HCT116 (cell line): ENCODE results near the gene RFTN2. TPM values are rescaled to one million over a fixed set of nuclear protein-coding genes. Genes with fewer than 3 reads are reported as not detected.

Experiments
- ATAC-seq: fragments of 200-7000 bp; cut with Tn5 transposase; 2 replicates; pipeline ENCODE4 v1.9.1; 2020; ENCODE audit warnings: mild to moderate bottlenecking, moderate library complexity
- BruUV-seq: library from RNA; stranded (reverse); fragments of 400-500 nt; replicated peaks from 2 replicates; lab custom pipeline; 2021; lab: Mats Ljungman, UMichigan
- CTCF ChIA-PET: fragments of 300-600 bp; sonication (Branson Sonifier 250); formaldehyde crosslinking; loops from one replicate; lab custom pipeline; 2021; ENCODE audit warnings: antibody characterized with exemption; lab: Charles Lee
- POLR2A ChIA-PET: fragments of 300-600, 350-600 bp; sonication (Branson Sonifier 250); formaldehyde crosslinking; loops from one replicate; lab custom pipeline; 2021; ENCODE audit warnings: antibody characterized with exemption; lab: Charles Lee
- RAD21 ChIA-PET, 2 experiments: fragments of 300-600 bp; sonication (Branson Sonifier 250); formaldehyde crosslinking; loops; one replicate each; lab custom pipeline; 2023; ENCODE audit warnings: low total read pairs in 2 of 2; ENCODE audit not compliant: uncharacterized antibody in 2 of 2, unreplicated experiment in 2 of 2, low non-redundant PET in 1 of 2; lab: Charles Lee
- DNase-seq: peaks from one replicate; pipeline ENCODE4 v3.0.0-alpha.2; 2010; ENCODE audit warnings: low read depth, low spot score
- H2AFZ ChIP-seq: fragments of 200-600 bp; shearing (Covaris generic), sonication (generic); 2 replicates; pipeline ENCODE4 v1.6.1; 2017; ENCODE audit warnings: low read depth, mixed run types, mixed read lengths, antibody characterized with exemption, low read length; ENCODE audit not compliant: poor library complexity, severe bottlenecking
- H3K27ac ChIP-seq: 2 replicates; pipeline ENCODE4 v1.5.1; 2012; ENCODE audit warnings: low read depth, low read length
- H3K27me3 ChIP-seq: fragments of 200-600 bp; sonication (generic); 2 replicates; pipeline ENCODE4 v1.6.1; 2016; ENCODE audit warnings: mixed run types, low read length, mixed read lengths; ENCODE audit not compliant: insufficient read depth
- H3K36me3 ChIP-seq, 2 experiments: fragments of 200-500 bp in 1 of 2; fragments of 200-600 bp in 1 of 2; sonication (Bioruptor generic) in 1 of 2; sonication (generic) in 1 of 2; 2 replicates each; pipeline versions ENCODE4 v1.5.1 to v1.6.1; 2014 to 2016; ENCODE audit warnings: low read length in 2 of 2, inconsistent platforms in 1 of 2, mixed read lengths in 1 of 2, mixed run types in 1 of 2; ENCODE audit not compliant: insufficient read depth in 2 of 2, control insufficient read depth in 1 of 2
- H3K4me1 ChIP-seq, 2 experiments: fragments of 200-600 bp in 1 of 2; sonication (generic) in 1 of 2; 2 replicates each; pipeline versions ENCODE4 v1.5.1 to v1.6.1; 2012 to 2017; ENCODE audit warnings: low read length in 2 of 2, inconsistent platforms in 1 of 2, mild to moderate bottlenecking in 1 of 2, mixed read lengths in 1 of 2, mixed run types in 1 of 2, moderate library complexity in 1 of 2; ENCODE audit not compliant: insufficient read depth in 2 of 2, control insufficient read depth in 1 of 2
- H3K4me2 ChIP-seq: fragments of 200-600 bp; sonication (generic); 2 replicates; pipeline ENCODE4 v1.6.1; 2017; ENCODE audit warnings: mixed run types, low read length, mixed read lengths
- H3K4me3 ChIP-seq, 2 experiments: fragments of 200-600 bp in 1 of 2; sonication (generic) in 1 of 2; replicated peaks in 1 of 2; 2 replicates each; pipeline ENCODE4 v1.5.1; 2011 to 2016; ENCODE audit warnings: low read length in 2 of 2, control low read depth in 1 of 2, low read depth in 1 of 2, mild to moderate bottlenecking in 1 of 2, mixed read lengths in 1 of 2, mixed run types in 1 of 2
- H3K79me2 ChIP-seq: fragments of 200-600 bp; sonication (generic); 2 replicates; pipeline ENCODE4 v1.6.1; 2017; ENCODE audit warnings: mild to moderate bottlenecking, mixed run types, low read length, moderate library complexity, mixed read lengths; ENCODE audit not compliant: insufficient read depth
- H3K9ac ChIP-seq: fragments of 200-600 bp; sonication (generic); 2 replicates; pipeline ENCODE4 v1.6.1; 2016; ENCODE audit warnings: low read length, mixed read lengths
- H3K9me2 ChIP-seq: fragments of 200-600 bp; sonication (generic), shearing (Covaris generic); 2 replicates; pipeline ENCODE4 v1.6.1; 2017; ENCODE audit warnings: mixed run types, mild to moderate bottlenecking, moderate library complexity; ENCODE audit not compliant: insufficient read depth
- H3K9me3 ChIP-seq, 2 experiments: fragments of 200-500 bp in 1 of 2; fragments of 200-600 bp in 1 of 2; sonication (Bioruptor generic) in 1 of 2; sonication (generic) in 1 of 2; 2 replicates each; pipeline ENCODE4 v1.6.1; 2014 to 2017; ENCODE audit warnings: low read length in 2 of 2, mixed read lengths in 2 of 2, inconsistent platforms in 1 of 2, low read depth in 1 of 2, mild to moderate bottlenecking in 1 of 2, mixed run types in 1 of 2, moderate library complexity in 1 of 2; ENCODE audit not compliant: control insufficient read depth in 1 of 2, insufficient read depth in 1 of 2
- H4K20me1 ChIP-seq: fragments of 200-600 bp; sonication (generic), shearing (Covaris generic); 2 replicates; pipeline ENCODE4 v1.6.1; 2017; ENCODE audit warnings: mixed run types, mild to moderate bottlenecking, moderate library complexity; ENCODE audit not compliant: insufficient read depth
- CBX3 ChIP-seq: IDR thresholded peaks from 2 replicates; pipeline ENCODE4 v1.6.1; 2012; ENCODE audit warnings: low read depth
- CEBPB ChIP-seq: IDR thresholded peaks from 2 replicates; pipeline ENCODE4 v1.6.1; 2012; ENCODE audit warnings: low read depth
- FOSL1 ChIP-seq: IDR thresholded peaks from 2 replicates; pipeline ENCODE4 v1.6.1; 2012; ENCODE audit warnings: low read depth
- JUND ChIP-seq: IDR thresholded peaks from 2 replicates; pipeline ENCODE4 v1.6.1; 2012
- POLR2AphosphoS5 ChIP-seq: IDR thresholded peaks from 2 replicates; pipeline ENCODE4 v1.6.1; 2011; ENCODE audit warnings: mild to moderate bottlenecking, low read depth, low read length, moderate library complexity
- SIN3A ChIP-seq: IDR thresholded peaks from 2 replicates; pipeline ENCODE4 v1.6.1; 2012; ENCODE audit warnings: low read depth
- SP1 ChIP-seq: IDR thresholded peaks from 2 replicates; pipeline ENCODE4 v1.6.1; 2012; ENCODE audit warnings: low read depth
- SRF ChIP-seq: IDR thresholded peaks from 2 replicates; pipeline ENCODE4 v1.6.1; 2012; ENCODE audit warnings: low read depth
- YY1 ChIP-seq: IDR thresholded peaks from 2 replicates; pipeline ENCODE4 v1.6.1; 2011; ENCODE audit warnings: low read length, low read depth, moderate library complexity, mild to moderate bottlenecking; ENCODE audit not compliant: insufficient replicate concordance; ENCODE audit errors: extremely low read depth
- ZFX ChIP-seq: fragments of 450-650 bp; IDR thresholded peaks from 2 replicates; pipeline ENCODE4 v1.6.1; 2017
- intact Hi-C: fragments of 100-400 bp; cut with micrococcal nuclease; formaldehyde crosslinking; loops from 2 replicates; pipeline ENCODE4 v1.10.0; 2022
- total RNA-seq: library from RNA; stranded (reverse); gene quantifications from one replicate; pipeline ENCODE4 v1.2.1, GENCODE V29; 2021; ENCODE audit not compliant: unreplicated experiment
- TF ChIP-seq, protein P1 (sequence below): IDR thresholded peaks from 2 replicates; pipeline ENCODE4 v1.6.1; 2011; ENCODE audit warnings: mild to moderate bottlenecking, low read length, moderate library complexity; ENCODE audit not compliant: insufficient replicate concordance; ENCODE audit errors: extremely low read depth
- TF ChIP-seq, protein P2 (sequence below): IDR thresholded peaks from 2 replicates; pipeline ENCODE4 v1.6.1; 2012

RFTN2 gene
- total RNA-seq, 1 experiment from 2014 or later = not detected

DNA sequence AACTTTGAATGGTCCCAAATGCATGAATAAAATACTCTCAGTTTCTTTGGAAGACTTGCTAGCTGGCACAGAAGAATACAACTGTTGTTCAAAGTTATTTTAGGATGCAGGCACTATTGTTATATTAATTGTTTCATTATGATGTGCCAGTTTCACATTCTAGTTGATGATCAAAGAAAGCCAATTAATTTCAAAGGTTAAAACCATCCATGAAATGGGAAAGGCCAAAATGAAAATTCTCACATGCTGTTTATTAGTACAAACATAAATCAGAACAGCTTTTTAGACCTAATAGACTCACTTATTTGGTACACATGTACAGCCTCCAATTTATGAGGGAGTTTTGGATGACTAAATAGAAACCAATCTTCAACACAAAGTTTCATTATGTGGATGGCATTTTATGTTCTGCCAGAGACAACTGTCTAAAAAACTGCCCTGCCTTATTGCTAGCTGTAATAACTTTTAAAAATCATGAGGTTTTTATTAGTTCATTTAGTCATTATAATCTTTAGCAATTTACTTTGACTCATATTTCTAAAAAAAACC, 42.2 kb downstream of the RFTN2 start:
- DNase-seq (no peak), ATAC-seq (no peak)
- Histone ChIP-seq H3K9me2 (no peaks in the 10 kb centered on the region), H4K20me1 (no peaks in the 10 kb centered on the region), H3K79me2 (no peaks in the 10 kb centered on the region), H3K9me3 (no peaks in the 10 kb centered on the region), H3K36me3 (no peaks in the 10 kb centered on the region), H3K27ac (no peak overlapping the region), H3K4me1 (no peaks in the 10 kb centered on the region), H3K4me3 (no peak overlapping the region), H3K4me2 (no peak overlapping the region), H2AFZ (no peak overlapping the region), H3K27me3 (no peaks in the 10 kb centered on the region), H3K9ac (no peak overlapping the region)
- RAD21 ChIA-PET = no interaction called here
- POLR2A ChIA-PET = no interaction called here
- CTCF ChIA-PET = no interaction called here
- no TSS peak for BruUV-seq
- TF ChIP-seq FOSL1 (no peak), SIN3A (no peak)
- intact Hi-C loops = no loop called here

DNA sequence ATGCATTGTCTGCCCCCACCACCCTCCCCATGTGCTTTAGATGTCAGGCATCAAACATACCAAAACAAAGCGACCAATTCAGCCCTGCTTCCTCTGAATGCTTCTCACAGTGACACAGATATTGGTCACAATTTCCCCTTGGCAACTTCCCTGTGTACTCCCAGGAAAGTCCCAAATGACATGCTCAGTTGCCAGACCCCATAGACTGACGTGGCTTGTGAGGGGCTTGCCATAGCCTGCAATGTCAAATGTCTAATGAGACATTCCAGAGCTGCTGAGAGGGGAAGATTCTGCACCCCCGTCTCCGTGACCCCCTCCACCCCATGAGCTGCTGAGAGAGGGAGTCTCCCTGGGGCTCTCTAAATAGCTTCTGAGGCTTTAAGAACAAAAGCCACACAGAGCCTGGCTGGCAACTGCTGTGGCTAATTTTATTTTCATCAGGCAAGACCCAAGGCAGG, 47.3 kb downstream of the RFTN2 start:
- no peak overlapping the region for H3K4me3 ChIP-seq
- no peaks in the 10 kb centered on the region for H3K9me2 ChIP-seq
- ChIA-PET CTCF (no interaction called here), RAD21 (no interaction called here), POLR2A (no interaction called here)
- H3K4me2 ChIP-seq = no peak overlapping the region
- H3K27ac ChIP-seq = no peak overlapping the region
- ATAC-seq = no peak
- DNase-seq = no peak
- H3K36me3 ChIP-seq = no peaks in the 10 kb centered on the region
- no peaks in the 10 kb centered on the region for H3K27me3 ChIP-seq
- no peaks in the 10 kb centered on the region for H3K79me2 ChIP-seq
- no peak overlapping the region for H3K9ac ChIP-seq
- no peaks in the 10 kb centered on the region for H3K4me1 ChIP-seq
- no TSS peak for BruUV-seq
- TF ChIP-seq SRF (no peak), JUND (no peak), SP1 (no peak), YY1 (no peak), CBX3 (no peak), ZFX (no peak), CEBPB (no peak), POLR2AphosphoS5 (no peak)
- TF ChIP-seq, protein P1, sequence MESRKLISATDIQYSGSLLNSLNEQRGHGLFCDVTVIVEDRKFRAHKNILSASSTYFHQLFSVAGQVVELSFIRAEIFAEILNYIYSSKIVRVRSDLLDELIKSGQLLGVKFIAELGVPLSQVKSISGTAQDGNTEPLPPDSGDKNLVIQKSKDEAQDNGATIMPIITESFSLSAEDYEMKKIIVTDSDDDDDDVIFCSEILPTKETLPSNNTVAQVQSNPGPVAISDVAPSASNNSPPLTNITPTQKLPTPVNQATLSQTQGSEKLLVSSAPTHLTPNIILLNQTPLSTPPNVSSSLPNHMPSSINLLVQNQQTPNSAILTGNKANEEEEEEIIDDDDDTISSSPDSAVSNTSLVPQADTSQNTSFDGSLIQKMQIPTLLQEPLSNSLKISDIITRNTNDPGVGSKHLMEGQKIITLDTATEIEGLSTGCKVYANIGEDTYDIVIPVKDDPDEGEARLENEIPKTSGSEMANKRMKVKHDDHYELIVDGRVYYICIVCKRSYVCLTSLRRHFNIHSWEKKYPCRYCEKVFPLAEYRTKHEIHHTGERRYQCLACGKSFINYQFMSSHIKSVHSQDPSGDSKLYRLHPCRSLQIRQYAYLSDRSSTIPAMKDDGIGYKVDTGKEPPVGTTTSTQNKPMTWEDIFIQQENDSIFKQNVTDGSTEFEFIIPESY = no peak
- TF ChIP-seq, protein P2, sequence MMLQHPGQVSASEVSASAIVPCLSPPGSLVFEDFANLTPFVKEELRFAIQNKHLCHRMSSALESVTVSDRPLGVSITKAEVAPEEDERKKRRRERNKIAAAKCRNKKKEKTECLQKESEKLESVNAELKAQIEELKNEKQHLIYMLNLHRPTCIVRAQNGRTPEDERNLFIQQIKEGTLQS = no peak
- no peak overlapping the region for H2AFZ ChIP-seq
- no peaks in the 10 kb centered on the region for H3K9me3 ChIP-seq
- no peaks in the 10 kb centered on the region for H4K20me1 ChIP-seq
- intact Hi-C loops = no loop called here
